Activated naive CD4-positive, alpha-beta T cell treated with anti-CD3 and anti-CD28 coated beads for 36 hours (primary cell): ENCODE measurements around the gene ZFAND3. TPM values are rescaled to one million over a fixed set of nuclear protein-coding genes. Genes with fewer than 3 reads are reported as not detected.

Experiments used
- CTCF ChIA-PET: fragments of 350-600 bp; sonication (Branson Sonifier 250); formaldehyde crosslinking; loops from one replicate; lab custom pipeline; 2021; ENCODE audit warnings: antibody characterized with exemption; lab: Charles Lee
- DNase-seq: peaks from one replicate; pipeline ENCODE4 v3.0.0-alpha.2; 2020
- H3K27ac Mint-ChIP-seq: one replicate; pipeline ENCODE4 v1.8.0; 2021; ENCODE audit warnings: mild to moderate bottlenecking, mixed read lengths
- H3K27me3 Mint-ChIP-seq: one replicate; pipeline ENCODE4 v1.8.0; 2021; ENCODE audit warnings: low read depth, mixed read lengths
- H3K36me3 Mint-ChIP-seq: one replicate; pipeline ENCODE4 v1.8.0; 2021; ENCODE audit warnings: low read depth, mixed read lengths
- H3K4me1 Mint-ChIP-seq: one replicate; pipeline ENCODE4 v1.8.0; 2021; ENCODE audit warnings: low read depth, mixed read lengths
- H3K4me3 Mint-ChIP-seq: one replicate; pipeline ENCODE4 v1.8.0; 2021; ENCODE audit warnings: mild to moderate bottlenecking, moderate library complexity, mixed read lengths
- H3K9me3 Mint-ChIP-seq: one replicate; pipeline ENCODE4 v1.8.0; 2021; ENCODE audit warnings: mixed read lengths
- intact Hi-C: fragments of 100-400 bp; cut with micrococcal nuclease; formaldehyde crosslinking; loops from one replicate; pipeline ENCODE4 v1.15.1; 2023
- total RNA-seq, 2 experiments: library from RNA; stranded (reverse); gene quantifications; one replicate each; pipeline ENCODE4 v1.2.3, GENCODE V29; 2021

Gene ZFAND3
- total RNA-seq, 2 experiments from 2014 or later = 33.6 to 35.3 TPM

- intact Hi-C loops = no loop called here
- H3K4me3 Mint-ChIP-seq = no peak overlapping the region
- DNase-seq = no peak
- CTCF ChIA-PET = no interaction called here
- H3K9me3 Mint-ChIP-seq = no peaks in the 10 kb centered on the region
- no peak overlapping the region for H3K27ac Mint-ChIP-seq
- H3K27me3 Mint-ChIP-seq = no peaks in the 10 kb centered on the region
- H3K36me3 Mint-ChIP-seq = no peaks in the 10 kb centered on the region
- H3K4me1 Mint-ChIP-seq = no peaks in the 10 kb centered on the region
These were observed 347.1 kb downstream of the ZFAND3 start for GRCh38 chr6:38166411-38167240.

- Mint-ChIP-seq H3K27ac (no peak overlapping the region), H3K4me3 (no peak overlapping the region), H3K36me3 (no peaks in the 10 kb centered on the region), H3K27me3 (no peaks in the 10 kb centered on the region), H3K4me1 (no peaks in the 10 kb centered on the region), H3K9me3 (no peaks in the 10 kb centered on the region)
- CTCF ChIA-PET = no interaction called here
- no peak for DNase-seq
- intact Hi-C loops = no loop called here
These were observed 348.1 kb downstream of the ZFAND3 start for GRCh38 chr6:38167598-38167997.

- intact Hi-C loops = no loop called here
- Mint-ChIP-seq H3K27ac (no peak overlapping the region), H3K4me1 (no peaks in the 10 kb centered on the region), H3K4me3 (no peak overlapping the region), H3K36me3 (no peaks in the 10 kb centered on the region), H3K9me3 (no peaks in the 10 kb centered on the region), H3K27me3 (no peaks in the 10 kb centered on the region)
- CTCF ChIA-PET = no interaction called here
- DNase-seq = no peak
These were observed 348.6 kb downstream of the ZFAND3 start for GRCh38 chr6:38168126-38168525.

- Mint-ChIP-seq H3K9me3 (no peaks in the 10 kb centered on the region), H3K27me3 (no peaks in the 10 kb centered on the region), H3K27ac (no peak overlapping the region), H3K4me3 (no peak overlapping the region), H3K36me3 (peaks cover 2% of the 10 kb centered on the region), H3K4me1 (peaks cover 3% of the 10 kb centered on the region)
- CTCF ChIA-PET = no interaction called here
- no peak for DNase-seq
- intact Hi-C loops = no loop called here
These were observed 349.2 kb downstream of the ZFAND3 start for GRCh38 chr6:38168699-38169098.

- no peaks in the 10 kb centered on the region for H3K9me3 Mint-ChIP-seq
- DNase-seq = no peak
- intact Hi-C loops = no loop called here
- no peak overlapping the region for H3K4me3 Mint-ChIP-seq
- H3K4me1 Mint-ChIP-seq = peaks cover 3% of the 10 kb centered on the region
- peaks cover 2% of the 10 kb centered on the region for H3K36me3 Mint-ChIP-seq
- CTCF ChIA-PET = no interaction called here
- no peaks in the 10 kb centered on the region for H3K27me3 Mint-ChIP-seq
- H3K27ac Mint-ChIP-seq = no peak overlapping the region
These were observed 349.9 kb downstream of the ZFAND3 start for GRCh38 chr6:38169221-38169976.

- Mint-ChIP-seq H3K36me3 (peaks cover 2% of the 10 kb centered on the region), H3K27me3 (no peaks in the 10 kb centered on the region), H3K4me3 (no peak overlapping the region), H3K27ac (no peak overlapping the region), H3K4me1 (peaks cover 3% of the 10 kb centered on the region), H3K9me3 (no peaks in the 10 kb centered on the region)
- intact Hi-C loops = no loop called here
- CTCF ChIA-PET = no interaction called here
- DNase-seq = no peak
These were observed 350.5 kb downstream of the ZFAND3 start for GRCh38 chr6:38169977-38170526.

- CTCF ChIA-PET = no interaction called here
- Mint-ChIP-seq H3K27ac (no peak overlapping the region), H3K4me3 (no peak overlapping the region), H3K9me3 (no peaks in the 10 kb centered on the region), H3K4me1 (peaks cover 3% of the 10 kb centered on the region), H3K36me3 (peaks cover 2% of the 10 kb centered on the region), H3K27me3 (no peaks in the 10 kb centered on the region)
- intact Hi-C loops = no loop called here
- no peak for DNase-seq
These were observed 351.3 kb downstream of the ZFAND3 start for GRCh38 chr6:38170666-38171355.

GRCh38 chr6:38171997-38172738, 352.6 kb downstream of the ZFAND3 start:
- CTCF ChIA-PET = no interaction called here

GRCh38 chr6:38172739-38173410, 353.3 kb downstream of the ZFAND3 start:
- peaks cover 3% of the 10 kb centered on the region for H3K4me1 Mint-ChIP-seq
- no peak for DNase-seq
- no peak overlapping the region for H3K27ac Mint-ChIP-seq
- H3K9me3 Mint-ChIP-seq = no peaks in the 10 kb centered on the region
- H3K4me3 Mint-ChIP-seq = no peak overlapping the region
- H3K27me3 Mint-ChIP-seq = no peaks in the 10 kb centered on the region
- H3K36me3 Mint-ChIP-seq = peaks cover 2% of the 10 kb centered on the region
- intact Hi-C loops = no loop called here
- CTCF ChIA-PET = no interaction called here

More at GRCh38 chr6:38171997-38172738, 352.6 kb downstream of the ZFAND3 start:
- Mint-ChIP-seq H3K27ac (no peak overlapping the region), H3K9me3 (no peaks in the 10 kb centered on the region), H3K4me3 (no peak overlapping the region), H3K4me1 (peaks cover 3% of the 10 kb centered on the region), H3K36me3 (peaks cover 2% of the 10 kb centered on the region), H3K27me3 (no peaks in the 10 kb centered on the region)
- DNase-seq = no peak
- intact Hi-C loops = no loop called here

GRCh38 chr6:38173909-38174308, 354.4 kb downstream of the ZFAND3 start:
- Mint-ChIP-seq H3K9me3 (no peaks in the 10 kb centered on the region), H3K4me1 (peaks cover 3% of the 10 kb centered on the region), H3K4me3 (no peak overlapping the region), H3K27ac (no peak overlapping the region), H3K27me3 (no peaks in the 10 kb centered on the region), H3K36me3 (peaks cover 2% of the 10 kb centered on the region)
- CTCF ChIA-PET = interaction anchor here (0.6 kb wide), 1 partner anchor 238 kb away, joined by 3 read pairs; no protein-coding TSS in a partner anchor
- no peak for DNase-seq
- intact Hi-C loops = no loop called here

GRCh38 chr6:38174315-38174714, 354.8 kb downstream of the ZFAND3 start:
- H3K9me3 Mint-ChIP-seq = no peaks in the 10 kb centered on the region
- DNase-seq = no peak
- H3K36me3 Mint-ChIP-seq = peaks cover 2% of the 10 kb centered on the region
- CTCF ChIA-PET = interaction anchor here (0.6 kb wide), 1 partner anchor 239 kb away, joined by 3 read pairs; no protein-coding TSS in a partner anchor
- no peaks in the 10 kb centered on the region for H3K27me3 Mint-ChIP-seq
- H3K4me3 Mint-ChIP-seq = no peak overlapping the region
- intact Hi-C loops = no loop called here
- no peak overlapping the region for H3K27ac Mint-ChIP-seq
- peaks cover 3% of the 10 kb centered on the region for H3K4me1 Mint-ChIP-seq
